Measurements from ENCODE around the gene LSM10.

- no peak for TF ChIP-seq CTCF (IDR thresholded peaks at IDR 0.05)
- TF ChIP-seq POLR2A (IDR thresholded peaks at IDR 0.05): no peak
These were observed 15.5 kb downstream of the LSM10 start for GRCh38 chr1:36382231-36382630.
